Activated T-cell treated with anti-CD3 and anti-CD28 coated beads, Interleukin-2, amount 50 U/mL, for 72 hours (primary cell): Measurements from ENCODE around the gene RABL6. TPM values are rescaled to one million over a fixed set of nuclear protein-coding genes. Genes with fewer than 3 reads are reported as not detected.
"Not testable (repeated sequence)": the region's sequence is repeated elsewhere in the genome, so short reads cannot be mapped to it uniquely, and the experiment has no call there.

ENCODE experiments used
- ATAC-seq, 2 donors: fragments of 150-1000 bp; cut with Tn5 transposase; replicated peaks in 1 of 2; 2 replicates each; pipeline ENCODE4 v1.10.0; 2021; ENCODE audit warnings: moderate library complexity in 2 of 2, mild to moderate bottlenecking in 1 of 2
- DNase-seq, 2 donors: peaks; one replicate each; pipeline ENCODE4 v3.0.0; 2021 to 2022; ENCODE audit warnings: mixed read lengths in 1 of 2
- H3K27ac Mint-ChIP-seq: one replicate; pipeline ENCODE4 v1.8.0; 2022; ENCODE audit warnings: mild to moderate bottlenecking, moderate library complexity, mixed read lengths
- H3K27me3 Mint-ChIP-seq: one replicate; pipeline ENCODE4 v1.8.0; 2022; ENCODE audit warnings: low read depth, mixed read lengths
- H3K36me3 Mint-ChIP-seq, 2 donors: one replicate each; pipeline ENCODE4 v1.8.0; 2022; ENCODE audit warnings: mixed read lengths in 2 of 2, mild to moderate bottlenecking in 1 of 2; ENCODE audit not compliant: insufficient read depth in 2 of 2
- H3K4me1 Mint-ChIP-seq: one replicate; pipeline ENCODE4 v1.8.0; 2022; ENCODE audit warnings: low read depth, mixed read lengths
- H3K4me3 Mint-ChIP-seq, 2 donors: one replicate each; pipeline ENCODE4 v1.8.0; 2022; ENCODE audit warnings: mild to moderate bottlenecking in 2 of 2, mixed read lengths in 2 of 2, moderate library complexity in 2 of 2
- H3K9me3 Mint-ChIP-seq, 2 donors: one replicate each; pipeline ENCODE4 v1.8.0; 2022; ENCODE audit warnings: mixed read lengths in 2 of 2
- total RNA-seq, 2 donors: library from RNA; stranded (reverse); gene quantifications; one replicate each; pipeline ENCODE4 v1.2.3, GENCODE V29; 2022

RABL6 gene
- total RNA-seq, 2 donors from 2014 or later = 65.7 to 66.8 TPM

GRCh38 chr9:136841646-136842379, 34.1 kb downstream of the RABL6 start:
- not testable (repeated sequence) for H3K27me3 Mint-ChIP-seq, H3K36me3 Mint-ChIP-seq, ATAC-seq, H3K27ac Mint-ChIP-seq, DNase-seq, H3K9me3 Mint-ChIP-seq
- H3K4me1 Mint-ChIP-seq = peaks cover 18% of the 10 kb centered on the region
- peak overlapping the region; percentile 87 to 93 for H3K4me3 Mint-ChIP-seq

GRCh38 chr9:136842380-136842948, 34.7 kb downstream of the RABL6 start, which contains the start of gene AJM1:
AJM1 (plus strand) TSS chr9:136842478; CDS start chr9:136844415, 1,937 bp downstream.
- peak within 1 kb of the TSS; percentile 10 for H3K27ac Mint-ChIP-seq

GRCh38 chr9:136843159-136843800, 35.5 kb downstream of the RABL6 start:
- ATAC-seq, DNase-seq, H3K36me3 Mint-ChIP-seq, H3K9me3 Mint-ChIP-seq, H3K27ac Mint-ChIP-seq, H3K27me3 Mint-ChIP-seq: not testable (repeated sequence)
- Mint-ChIP-seq H3K4me3 (peak overlapping the region; percentile 62 to 63), H3K4me1 (peaks cover 29% of the 10 kb centered on the region)

More at GRCh38 chr9:136842380-136842948, 34.7 kb downstream of the RABL6 start, which contains the start of gene AJM1:
- H3K4me3 Mint-ChIP-seq = peak within 1 kb of the TSS; percentile 87 to 93
- DNase-seq (peak; percentile 83 to 84), ATAC-seq (peak; percentile 74 to 82)
- peaks cover 24% of the 10 kb centered on the region for H3K4me1 Mint-ChIP-seq
- not testable (repeated sequence) for H3K9me3 Mint-ChIP-seq, H3K36me3 Mint-ChIP-seq, H3K27me3 Mint-ChIP-seq

DNA sequence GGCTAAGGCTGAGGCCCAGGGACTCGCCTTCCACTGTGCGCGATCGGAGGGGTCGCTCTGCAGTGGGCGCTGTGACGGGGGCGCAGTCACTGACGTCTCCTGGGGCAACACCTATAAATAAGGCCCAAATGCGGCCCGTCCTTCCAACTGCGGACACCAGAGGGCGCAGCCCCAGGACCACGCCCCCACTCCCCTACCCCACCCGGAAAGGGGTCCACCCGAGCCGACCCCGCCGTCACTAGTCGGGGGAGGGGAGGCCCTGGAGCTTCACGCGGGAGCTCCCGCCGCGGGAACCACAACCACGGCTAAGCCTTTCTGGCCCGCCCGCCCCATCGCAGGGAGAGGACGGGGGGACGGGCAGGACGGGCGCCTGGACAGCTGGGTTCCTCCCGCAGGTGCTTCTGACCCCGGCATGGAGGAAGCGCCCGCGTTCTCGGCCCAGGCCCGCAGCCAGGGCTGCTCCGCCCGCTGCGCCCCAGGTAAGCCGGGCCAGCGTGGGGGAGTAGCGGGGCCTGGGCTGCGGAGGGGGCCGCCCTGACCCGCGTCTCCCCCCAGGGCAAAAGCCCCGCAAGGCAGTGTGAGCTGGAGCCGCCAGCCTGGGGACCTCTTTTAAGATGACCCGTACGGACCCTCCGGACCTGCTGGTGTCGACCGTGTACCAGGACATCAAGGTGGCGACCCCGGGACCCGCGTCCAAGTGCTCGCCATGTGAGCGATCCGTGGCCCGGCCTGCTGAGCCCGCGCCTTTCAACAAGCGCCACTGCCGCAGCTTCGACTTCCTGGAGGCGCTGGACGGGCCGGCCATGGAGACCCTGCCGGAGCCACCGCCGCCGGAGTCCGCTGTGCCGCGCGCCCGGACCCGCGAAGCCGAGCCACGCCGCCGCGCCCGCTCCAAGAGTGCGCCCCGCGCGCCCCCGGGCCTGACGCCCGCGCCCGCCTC, 36.3 kb downstream of the RABL6 start:
- Mint-ChIP-seq H3K4me1 (peaks cover 29% of the 10 kb centered on the region), H3K4me3 (peak overlapping the region; percentile 62 to 63)
- H3K36me3 Mint-ChIP-seq, H3K27me3 Mint-ChIP-seq, H3K9me3 Mint-ChIP-seq, H3K27ac Mint-ChIP-seq: not testable (repeated sequence)
- DNase-seq = peak; percentile 71 to 75
- ATAC-seq = peak; percentile 18 to 23

- DNase-seq (peak in 1 of 2 donors; percentile 37), ATAC-seq (no peak)
- peaks cover 3 to 8% of the 10 kb centered on the region in 2 donors for H3K36me3 Mint-ChIP-seq
- no peaks in the 10 kb centered on the region for H3K9me3 Mint-ChIP-seq
- H3K4me3 Mint-ChIP-seq = peak overlapping the region; percentile 25 to 37
- peaks cover 29% of the 10 kb centered on the region for H3K4me1 Mint-ChIP-seq
- no peaks in the 10 kb centered on the region for H3K27me3 Mint-ChIP-seq
- no peak overlapping the region for H3K27ac Mint-ChIP-seq
These were observed 37.2 kb downstream of the RABL6 start for GRCh38 chr9:136844761-136845464.

DNA sequence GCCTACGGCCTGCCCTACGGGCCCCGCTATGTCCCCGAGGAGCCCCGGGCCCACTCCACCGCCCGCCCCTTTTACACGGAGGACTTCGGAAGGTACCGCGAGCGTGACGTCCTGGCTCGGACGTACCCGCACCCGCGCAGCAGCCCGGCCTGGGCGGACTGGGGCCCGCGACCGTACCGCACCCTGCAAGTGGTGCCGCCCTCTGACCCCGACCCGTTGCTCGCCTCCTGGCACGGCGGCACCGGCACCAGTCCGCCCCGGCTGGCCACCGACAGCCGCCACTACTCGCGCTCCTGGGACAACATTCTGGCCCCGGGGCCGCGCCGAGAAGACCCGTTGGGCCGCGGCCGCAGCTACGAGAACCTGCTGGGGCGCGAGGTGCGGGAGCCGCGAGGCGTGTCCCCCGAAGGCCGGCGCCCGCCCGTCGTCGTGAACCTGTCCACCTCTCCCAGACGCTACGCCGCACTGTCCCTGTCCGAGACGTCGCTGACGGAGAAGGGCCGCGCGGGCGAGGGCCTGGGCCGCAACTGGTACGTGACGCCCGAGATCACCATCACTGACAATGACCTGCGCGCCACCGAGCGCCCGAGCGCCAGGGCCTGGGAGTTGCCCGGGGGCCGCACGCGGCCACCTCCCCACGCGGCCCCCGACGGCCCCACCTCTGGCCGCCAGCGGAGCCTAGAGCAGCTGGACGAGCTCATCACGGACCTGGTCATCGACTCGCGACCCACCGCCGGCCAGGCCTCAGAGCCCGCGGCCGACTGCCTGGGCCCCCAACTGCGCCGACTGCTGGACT, 37.9 kb downstream of the RABL6 start:
- H3K4me1 Mint-ChIP-seq = peaks cover 32% of the 10 kb centered on the region
- H3K27me3 Mint-ChIP-seq = no peaks in the 10 kb centered on the region
- no peaks in the 10 kb centered on the region for H3K9me3 Mint-ChIP-seq
- no peak for DNase-seq
- no peak for ATAC-seq
- H3K4me3 Mint-ChIP-seq = peak overlapping the region; percentile 25 to 37
- no peak overlapping the region for H3K27ac Mint-ChIP-seq
- peaks cover 3 to 8% of the 10 kb centered on the region in 2 donors for H3K36me3 Mint-ChIP-seq

DNA sequence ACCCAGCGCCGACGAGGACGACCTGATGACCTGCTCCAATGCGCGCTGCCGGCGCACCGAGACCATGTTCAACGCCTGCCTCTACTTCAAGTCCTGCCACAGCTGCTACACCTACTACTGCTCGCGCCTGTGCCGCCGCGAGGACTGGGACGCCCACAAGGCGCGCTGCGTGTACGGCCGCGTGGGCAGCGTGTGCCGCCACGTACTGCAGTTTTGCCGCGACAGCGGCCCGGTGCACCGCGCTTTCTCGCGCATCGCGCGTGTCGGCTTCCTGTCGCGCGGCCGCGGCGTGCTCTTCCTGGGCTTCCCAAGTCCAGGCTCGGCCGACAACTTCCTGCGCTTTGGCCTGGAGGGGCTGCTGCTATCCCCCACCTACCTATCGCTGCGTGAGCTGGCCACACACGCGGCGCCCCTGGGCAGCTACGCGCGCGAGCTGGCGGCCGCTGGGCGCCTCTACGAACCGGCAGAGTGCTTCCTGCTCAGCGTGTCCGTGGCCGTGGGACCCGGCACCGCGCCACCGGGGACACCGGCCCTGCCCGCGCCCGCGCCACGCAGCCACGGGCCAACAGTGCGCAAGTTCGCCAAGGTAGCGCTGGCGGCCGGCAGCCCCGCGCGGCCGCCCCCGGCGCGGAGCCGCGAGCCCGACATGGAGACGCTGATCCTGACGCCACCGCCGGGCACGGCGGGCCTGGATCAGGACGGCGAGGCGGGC, 38.8 kb downstream of the RABL6 start:
- DNase-seq (peak in 1 of 2 donors; percentile 40), ATAC-seq (no peak)
- Mint-ChIP-seq H3K27ac (peak overlapping the region; percentile 89), H3K4me1 (peaks cover 29% of the 10 kb centered on the region), H3K4me3 (peak overlapping the region; percentile 67 to 99), H3K27me3 (no peaks in the 10 kb centered on the region), H3K36me3 (peaks cover 3 to 8% of the 10 kb centered on the region in 2 donors), H3K9me3 (no peaks in the 10 kb centered on the region)

DNA sequence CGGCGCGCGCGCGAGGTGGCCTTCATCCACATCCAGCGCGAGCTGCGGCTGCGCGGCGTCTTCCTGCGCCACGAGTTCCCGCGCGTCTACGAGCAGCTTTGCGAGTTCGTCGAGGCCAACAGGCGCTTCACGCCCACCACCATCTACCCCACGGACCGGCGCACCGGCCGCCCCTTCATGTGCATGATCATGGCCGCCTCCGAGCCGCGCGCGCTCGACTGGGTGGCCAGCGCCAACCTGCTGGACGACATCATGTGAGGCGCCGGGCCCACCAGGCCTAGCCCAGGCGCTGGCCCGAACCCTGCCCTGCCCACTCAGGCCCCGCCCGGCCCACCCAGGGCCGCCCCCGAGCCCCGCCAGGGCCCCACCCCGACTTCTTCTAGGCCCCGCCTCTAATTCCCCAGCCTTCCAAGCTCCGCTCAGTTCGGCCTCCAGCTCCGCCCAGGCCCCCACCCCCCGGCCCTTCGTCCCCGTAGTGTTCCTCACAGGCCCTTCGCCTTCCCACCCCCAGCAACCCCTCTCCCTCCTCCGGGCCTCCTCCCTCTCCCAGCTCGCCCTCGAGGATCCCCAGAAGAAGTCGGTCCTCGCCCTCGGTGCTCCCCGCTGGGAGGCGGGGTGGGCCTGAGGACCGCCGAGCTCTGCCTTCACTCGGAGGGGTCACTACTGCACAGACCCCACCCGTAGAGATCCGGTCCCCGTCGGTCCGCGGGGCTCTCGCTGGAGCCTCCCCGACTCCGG, 39.5 kb downstream of the RABL6 start:
- DNase-seq = peak; percentile 28 to 47

DNA sequence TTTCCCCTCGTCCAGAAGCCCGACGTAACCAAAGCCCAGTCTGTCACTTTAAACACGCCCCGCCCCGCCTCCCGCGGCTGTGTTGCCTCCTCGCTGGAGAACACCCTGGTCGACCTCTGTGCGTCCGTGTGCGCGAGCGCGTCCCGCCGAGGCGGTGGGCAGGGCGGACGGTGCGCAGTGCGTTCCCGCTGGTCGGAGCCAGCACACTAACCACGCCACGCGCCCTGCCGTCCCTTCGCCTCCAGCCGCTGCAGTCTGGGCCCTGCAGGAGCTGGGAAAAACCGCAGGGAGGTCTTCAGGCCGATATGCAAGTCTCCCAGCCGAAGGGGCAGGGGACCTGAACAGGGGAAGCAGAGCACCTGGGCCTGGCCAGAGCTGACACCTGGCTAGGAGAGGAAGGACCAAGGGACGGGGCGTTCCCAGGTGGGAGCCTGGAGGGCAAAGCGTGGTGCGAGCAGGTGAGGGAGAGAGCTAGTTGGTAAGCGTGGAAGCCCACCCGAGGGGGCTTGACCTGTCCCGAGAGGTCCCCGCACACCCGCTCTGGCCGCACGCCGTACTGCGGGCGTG, 40.2 kb downstream of the RABL6 start:
- peaks cover 3 to 8% of the 10 kb centered on the region in 2 donors for H3K36me3 Mint-ChIP-seq
- H3K27me3 Mint-ChIP-seq = no peaks in the 10 kb centered on the region
- peaks cover 19% of the 10 kb centered on the region for H3K4me1 Mint-ChIP-seq
- ATAC-seq = peak; percentile 51 to 53
- peak overlapping the region; percentile 51 for H3K27ac Mint-ChIP-seq
- DNase-seq = peak; percentile 91 to 94
- H3K9me3 Mint-ChIP-seq = no peaks in the 10 kb centered on the region
- H3K4me3 Mint-ChIP-seq = peak overlapping the region; percentile 92 to 99

More for the DNA sequence above, 39.5 kb downstream of the RABL6 start:
- ATAC-seq = no peak
- H3K4me1 Mint-ChIP-seq = peaks cover 22% of the 10 kb centered on the region
- H3K27ac Mint-ChIP-seq = peak overlapping the region; percentile 68
- H3K36me3 Mint-ChIP-seq = peaks cover 3 to 8% of the 10 kb centered on the region in 2 donors
- no peaks in the 10 kb centered on the region for H3K9me3 Mint-ChIP-seq
- H3K4me3 Mint-ChIP-seq = peak overlapping the region; percentile 92 to 99
- H3K27me3 Mint-ChIP-seq = no peaks in the 10 kb centered on the region

DNA sequence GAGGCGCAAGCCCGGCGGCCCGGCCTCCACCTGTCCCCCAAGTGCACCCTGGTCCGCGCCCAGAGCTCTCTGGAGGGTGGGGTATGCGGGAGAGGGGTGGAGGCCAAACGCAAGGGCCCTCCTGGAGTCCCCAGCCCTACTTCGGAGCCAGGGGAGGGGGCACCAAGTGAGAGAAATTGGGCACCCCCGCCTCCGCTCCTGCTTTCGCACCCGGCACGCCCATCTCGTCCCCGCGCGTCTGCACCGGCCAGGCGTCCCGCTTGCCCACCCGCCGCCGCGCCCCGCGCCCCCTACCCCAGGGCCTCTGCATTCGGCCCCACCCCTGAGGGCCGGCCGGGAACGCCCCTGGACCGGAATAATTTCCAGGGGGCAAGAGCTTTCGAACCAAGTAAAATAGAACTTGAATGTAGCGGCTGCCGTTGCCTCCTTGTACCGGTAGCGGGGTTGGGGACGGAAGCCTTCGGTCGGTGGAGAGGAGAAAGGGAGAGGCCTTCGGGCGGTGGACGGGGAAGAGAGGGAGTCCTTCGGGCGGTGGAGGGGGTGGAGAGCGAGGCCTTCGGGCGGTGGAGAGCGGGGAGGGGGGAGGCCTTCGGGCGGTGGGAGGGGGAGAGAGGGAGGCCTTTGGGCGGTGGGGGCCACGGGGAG, 40.8 kb downstream of the RABL6 start:
- ATAC-seq (peak; percentile 2 to 3), DNase-seq (peak; percentile 58 to 65)
- Mint-ChIP-seq H3K9me3 (no peaks in the 10 kb centered on the region), H3K4me3 (peak overlapping the region; percentile 92 to 99), H3K27me3 (no peaks in the 10 kb centered on the region), H3K4me1 (peaks cover 19% of the 10 kb centered on the region), H3K36me3 (peaks cover 3 to 8% of the 10 kb centered on the region in 2 donors), H3K27ac (peak overlapping the region; percentile 72)
